IPS DF 4.7 (cell line): ENCODE measurements around the gene CDCA7.
"Not testable (repeated sequence)": the region's sequence is repeated elsewhere in the genome, so short reads cannot be mapped to it uniquely, and the experiment has no call there.

Source experiments
- DNase-seq: peaks from one replicate; pipeline ENCODE4 v3.0.0-alpha.2; 2013; ENCODE audit warnings: low spot score; ENCODE audit errors: extremely low read depth

The CDCA7 gene

GRCh38 chr2:173354582-173355131 lies at the start of gene CDCA7:
CDCA7 (plus strand) TSS chr2:173354872; CDS start chr2:173354964, 92 bp downstream.
- DNase-seq: no peak

- no peak for DNase-seq
Measured at GRCh38 chr2:173305303-173305702, 49.4 kb upstream of the CDCA7 start.

- no peak for DNase-seq
Measured at GRCh38 chr2:173307293-173307692, 47.4 kb upstream of the CDCA7 start.

- not testable (repeated sequence) for DNase-seq
Measured at GRCh38 chr2:173309370-173309769, 45.3 kb upstream of the CDCA7 start.

- DNase-seq: no peak
Measured at GRCh38 chr2:173311844-173312606, 42.6 kb upstream of the CDCA7 start.

GRCh38 chr2:173323371-173323770 lies 31.3 kb upstream of the CDCA7 start:
- no peak for DNase-seq

- no peak for DNase-seq
Measured at GRCh38 chr2:173326806-173327205, 27.9 kb upstream of the CDCA7 start.

- DNase-seq: no peak
Measured at GRCh38 chr2:173327421-173327820, 27.3 kb upstream of the CDCA7 start.

- DNase-seq: not testable (repeated sequence)
Measured at GRCh38 chr2:173333003-173333402, 21.7 kb upstream of the CDCA7 start.

GRCh38 chr2:173339807-173340206 lies 14.9 kb upstream of the CDCA7 start:
- DNase-seq: no peak

- DNase-seq: no peak
Measured at GRCh38 chr2:173343921-173344320, 10.8 kb upstream of the CDCA7 start.

- DNase-seq: no peak
Measured at GRCh38 chr2:173346035-173346434, 8.6 kb upstream of the CDCA7 start.

- DNase-seq: no peak
Measured at GRCh38 chr2:173347305-173348168, 7.1 kb upstream of the CDCA7 start.

- no peak for DNase-seq
Measured at GRCh38 chr2:173349287-173349686, 5.4 kb upstream of the CDCA7 start.

GRCh38 chr2:173350383-173350782 lies 4.3 kb upstream of the CDCA7 start:
- no peak for DNase-seq

- no peak for DNase-seq
Measured at GRCh38 chr2:173351879-173352278, 2.8 kb upstream of the CDCA7 start.

- no peak for DNase-seq
Measured at GRCh38 chr2:173353556-173353955, 1.1 kb upstream of the CDCA7 start.

- no peak for DNase-seq
Measured at GRCh38 chr2:173354073-173354581, 545 bp upstream of the CDCA7 start.

GRCh38 chr2:173355132-173355865 lies 627 bp downstream of the CDCA7 start:
- DNase-seq: no peak

GRCh38 chr2:173355866-173356508 lies 1.3 kb downstream of the CDCA7 start:
- DNase-seq: no peak

GRCh38 chr2:173357346-173357745 lies 2.7 kb downstream of the CDCA7 start:
- no peak for DNase-seq
